Activated effector memory CD4-positive, alpha-beta T cell treated with anti-CD3 and anti-CD28 coated beads, Interleukin-2, amount 50 U/mL, for 16 hours (primary cell): Measurements from ENCODE around the gene UROC1.

Source experiments
- DNase-seq: peaks from one replicate; pipeline ENCODE4 v3.0.0-alpha.2; 2020

UROC1 gene

DNA sequence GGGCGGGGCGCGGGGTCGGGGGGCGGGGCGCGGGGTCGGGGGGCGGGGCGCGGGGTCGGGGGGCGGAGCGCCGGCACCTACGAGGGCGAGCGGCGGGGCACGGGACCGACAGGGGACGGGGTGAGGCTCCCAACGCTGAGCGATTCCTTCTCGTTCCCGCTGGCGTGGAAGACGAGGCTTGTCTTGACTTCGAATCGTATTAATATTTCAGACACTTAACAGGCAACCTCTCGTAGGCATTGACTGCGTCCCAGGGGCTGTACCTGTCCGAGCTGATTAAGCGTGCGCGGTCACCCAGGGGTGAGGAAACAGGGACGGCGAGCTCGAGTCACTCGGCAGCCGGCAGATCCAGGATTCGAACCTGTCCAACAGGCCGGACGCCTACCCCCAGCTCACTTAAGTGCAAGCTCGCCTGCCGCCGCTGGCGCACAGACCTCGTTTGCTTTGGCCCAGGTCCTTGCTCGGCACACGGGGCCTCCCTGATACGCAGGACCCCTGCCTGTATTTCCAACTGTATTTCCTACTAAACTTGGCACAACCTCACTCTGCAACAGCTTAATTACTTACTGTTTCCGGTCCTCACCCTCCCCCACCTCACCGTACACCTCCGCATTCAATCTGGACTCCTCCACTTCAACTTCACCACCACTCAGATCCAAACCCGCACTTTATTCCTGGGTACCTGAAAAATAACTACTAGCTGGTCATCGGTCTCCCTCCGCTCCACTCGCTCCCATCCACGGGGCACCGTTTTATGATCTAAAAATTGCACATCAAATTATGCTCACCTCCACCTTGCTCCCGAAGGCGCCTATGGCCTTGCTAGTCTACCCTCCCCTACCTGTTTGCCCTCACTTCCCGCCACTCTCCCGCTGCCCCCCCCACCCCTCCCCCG lies 41.2 kb downstream of the UROC1 start:
- DNase-seq, result no peak

DNA sequence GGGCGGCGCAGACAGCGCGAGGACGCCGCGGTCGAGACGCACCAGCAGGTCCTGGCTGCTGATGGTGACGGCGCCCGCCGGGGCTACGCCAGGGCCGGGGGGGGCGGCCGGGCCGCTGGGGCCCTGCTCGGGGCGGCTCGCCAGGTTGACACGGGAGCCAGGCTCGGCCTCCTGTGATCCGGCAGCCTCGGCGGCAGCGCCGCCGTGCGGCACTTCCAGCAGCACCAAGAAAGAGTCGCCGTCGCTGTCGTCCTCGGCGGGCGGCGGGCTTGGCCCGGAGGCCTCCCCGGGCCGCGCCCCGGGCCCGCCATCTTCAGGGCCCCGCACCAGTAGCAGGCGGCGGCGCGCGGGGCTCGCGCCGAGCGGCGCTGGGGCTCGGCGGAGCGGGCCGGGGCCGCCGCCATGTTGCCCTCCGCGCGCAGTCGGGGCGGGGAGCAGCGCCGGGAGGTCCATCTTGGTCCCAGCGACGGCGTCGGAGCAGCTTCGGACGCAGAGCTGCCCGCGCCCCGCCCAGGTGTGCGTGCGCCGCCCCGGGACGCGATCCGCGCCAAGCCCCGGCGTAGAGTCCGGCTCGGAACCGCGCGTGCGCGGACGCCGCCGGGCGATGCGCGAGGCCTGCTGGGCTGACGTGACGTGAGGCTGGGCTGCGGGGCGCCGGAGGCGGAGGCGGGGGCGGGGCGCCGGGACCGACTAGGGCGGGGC lies 42.0 kb downstream of the UROC1 start, which contains the start of gene ZXDC:
TSS of gene ZXDC (minus strand) at position 479 of the 702 bp plus-strand sequence. CDS start at position 453, 26 bp downstream.
- DNase-seq, result peak; percentile 98

DNA sequence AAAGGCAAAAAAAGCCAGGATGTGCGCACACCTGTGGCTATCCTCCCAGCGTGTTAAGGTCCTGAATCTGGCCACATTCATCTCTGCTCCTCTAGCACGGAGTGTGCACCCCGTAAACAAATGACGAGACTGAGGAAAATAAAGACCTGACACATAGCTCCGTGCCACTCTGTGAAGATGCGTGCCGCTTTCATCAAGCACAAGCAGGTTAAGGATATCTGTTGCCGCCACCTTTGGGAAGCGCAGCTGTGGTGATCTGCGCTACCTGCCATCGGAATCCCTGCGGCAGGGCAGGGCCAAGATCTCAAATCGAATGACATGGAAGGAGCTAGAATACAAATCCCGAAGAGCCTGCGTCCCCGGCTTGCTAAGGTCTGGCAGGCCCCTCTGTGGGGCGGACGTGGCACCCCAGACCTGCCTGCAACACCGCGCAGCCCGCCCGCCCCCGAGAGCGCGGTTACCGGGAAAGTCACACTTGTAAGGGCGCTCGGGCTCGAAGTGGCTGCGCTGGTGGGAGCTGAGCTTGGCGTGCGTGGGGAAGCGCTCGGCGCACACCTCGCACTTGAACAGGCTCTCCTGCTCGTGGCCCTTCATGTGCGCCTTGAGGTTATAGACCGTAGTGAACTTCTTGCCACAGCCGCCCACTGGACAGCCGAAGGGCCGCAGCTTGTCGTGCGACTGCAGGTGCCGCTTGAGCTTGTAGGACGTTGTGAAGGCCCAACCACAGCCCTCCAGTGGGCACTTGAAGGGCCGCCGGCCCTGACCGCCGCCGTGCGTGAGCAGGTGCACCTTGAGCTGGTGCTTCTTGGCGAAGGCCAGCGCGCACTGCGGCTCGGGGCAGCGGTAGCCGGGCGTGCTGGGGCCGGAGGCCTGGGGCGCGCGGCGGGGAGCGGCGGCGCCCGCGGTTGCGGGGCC lies 42.8 kb downstream of the UROC1 start:
- DNase-seq, result peak; percentile 77

DNA sequence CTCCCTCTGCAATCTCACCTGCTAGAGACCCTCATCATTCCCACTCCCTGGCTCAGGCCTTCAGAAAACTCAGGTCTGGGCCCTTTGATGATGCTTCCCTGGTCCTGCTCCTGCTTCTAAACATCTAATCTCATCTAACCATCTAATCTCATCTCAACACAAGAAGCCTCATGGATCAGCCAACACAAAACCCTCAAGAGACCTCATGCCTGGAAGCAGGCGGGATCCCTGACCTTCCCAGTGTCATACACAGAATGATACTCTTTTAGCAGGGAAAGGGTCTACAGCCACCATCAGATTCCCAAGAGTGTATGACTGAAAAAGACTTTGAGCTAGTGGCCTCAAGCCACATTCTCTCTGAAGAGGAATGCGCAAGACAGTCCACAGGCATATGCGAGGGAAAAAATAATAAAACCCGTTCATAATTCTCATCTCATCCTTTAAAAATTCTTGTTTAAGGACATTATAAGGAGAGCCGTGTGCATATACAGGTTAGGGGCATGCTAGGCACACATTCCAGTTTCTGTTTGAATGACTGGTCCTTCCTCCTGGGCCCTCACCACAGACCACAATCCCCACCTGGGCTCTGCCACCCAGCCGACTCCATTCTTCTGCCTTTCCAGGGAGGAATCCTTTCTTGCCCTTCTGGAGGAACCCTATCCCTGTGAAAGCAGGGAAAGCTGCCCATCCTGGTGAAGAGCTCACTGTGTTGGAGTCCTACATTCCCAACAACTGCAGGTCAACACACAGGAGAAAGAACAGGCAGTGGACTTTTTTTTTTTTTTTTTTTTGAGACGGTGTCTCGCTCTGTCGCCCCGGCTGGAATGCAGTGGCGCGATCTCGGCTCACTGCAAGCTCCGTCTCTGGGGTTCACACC lies 44.0 kb downstream of the UROC1 start:
- DNase-seq, result peak; percentile 54

DNA sequence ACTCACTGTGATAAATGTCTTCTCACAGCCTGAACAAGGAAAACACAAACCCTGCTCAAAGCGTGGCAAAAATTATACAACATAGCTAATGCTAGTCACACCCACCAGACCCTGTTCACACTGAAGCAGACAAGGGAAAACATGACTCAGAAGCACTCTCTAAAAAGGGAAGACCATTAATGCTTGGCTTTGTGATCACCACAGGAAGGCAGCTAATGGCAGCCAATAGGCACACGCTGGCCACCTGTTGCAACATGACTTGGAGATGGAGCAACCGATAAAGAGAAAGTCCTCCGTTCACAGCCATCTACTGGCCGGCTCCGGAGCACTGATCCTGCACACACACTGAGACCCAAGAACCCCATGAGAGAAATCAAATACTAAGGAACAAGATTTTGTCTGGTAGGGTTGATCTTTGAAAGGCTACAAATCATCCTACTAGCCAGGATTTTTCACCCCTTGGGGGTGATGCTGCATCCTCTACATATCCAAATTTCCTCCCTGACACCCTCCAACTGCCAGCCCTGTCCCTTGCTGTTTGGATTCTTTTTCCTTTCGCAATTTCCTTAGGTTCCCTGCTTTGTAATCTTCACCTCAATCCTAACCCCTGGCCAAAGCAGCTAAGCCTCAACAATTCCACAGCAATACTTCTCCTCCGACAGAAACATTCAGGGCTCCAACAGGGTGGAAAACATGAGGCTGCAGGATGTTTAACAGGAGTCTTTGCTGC lies 45.1 kb downstream of the UROC1 start:
- peak; percentile 50 for DNase-seq

DNA sequence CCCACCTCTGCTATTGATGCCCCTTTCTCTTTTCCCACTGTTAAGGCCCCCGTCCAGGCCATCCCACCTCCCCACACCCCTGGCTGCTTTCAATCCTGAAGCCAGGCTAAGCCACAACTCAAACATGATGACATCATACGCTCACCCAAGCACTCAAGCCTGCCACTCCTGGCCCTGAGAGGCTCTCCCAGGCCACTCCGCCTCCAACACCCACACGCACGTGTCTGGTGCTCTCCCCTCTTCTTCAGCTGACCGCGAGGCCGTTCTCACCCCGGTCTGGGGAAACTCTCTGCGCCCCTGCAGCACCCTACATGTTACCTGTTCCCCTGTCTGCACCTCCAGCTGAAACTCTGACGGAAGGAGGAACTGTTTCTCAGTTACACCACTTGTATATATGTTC lies 48.1 kb downstream of the UROC1 start:
- DNase-seq, result peak; percentile 54

DNA sequence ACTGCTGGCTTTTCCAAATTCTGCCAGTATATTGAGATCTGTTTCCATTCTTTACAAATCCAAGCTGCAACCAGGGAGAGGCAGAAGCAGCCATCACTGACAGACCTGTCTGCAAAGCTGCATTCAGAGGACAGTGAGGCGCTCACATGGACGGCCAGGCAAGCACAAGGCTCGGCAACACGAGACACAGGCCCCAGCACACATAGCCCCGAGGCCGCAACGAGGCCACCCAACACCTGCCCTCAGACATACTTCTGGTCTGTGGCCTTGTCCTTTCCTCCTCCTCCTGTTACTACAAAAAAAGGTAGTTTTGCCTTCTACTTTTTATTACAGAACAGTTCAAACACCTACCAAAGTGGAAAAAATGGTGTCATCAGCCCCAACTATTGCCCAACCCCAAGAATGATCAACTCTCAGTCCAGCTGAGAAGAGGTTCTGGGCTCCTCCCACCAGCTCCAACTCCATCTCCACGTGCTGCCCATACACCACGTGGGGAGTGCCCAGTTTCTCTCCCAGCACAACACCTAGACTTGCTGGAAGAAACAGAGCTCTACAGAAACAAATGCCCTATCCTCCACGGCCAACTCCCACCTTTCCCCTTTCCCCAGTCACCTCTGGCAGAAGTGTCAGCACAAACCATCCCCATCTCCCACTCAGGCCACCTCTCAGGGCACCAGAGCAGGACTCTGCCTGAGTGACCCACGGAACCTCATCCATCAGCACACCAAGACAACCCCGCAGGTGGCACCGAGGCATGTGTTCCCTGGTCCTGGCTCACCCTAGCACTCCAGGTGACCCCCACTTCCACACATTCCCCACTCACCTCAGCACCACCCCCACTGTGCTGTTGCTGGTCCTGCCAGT lies 49.3 kb downstream of the UROC1 start:
- DNase-seq, result peak; percentile 53

DNA sequence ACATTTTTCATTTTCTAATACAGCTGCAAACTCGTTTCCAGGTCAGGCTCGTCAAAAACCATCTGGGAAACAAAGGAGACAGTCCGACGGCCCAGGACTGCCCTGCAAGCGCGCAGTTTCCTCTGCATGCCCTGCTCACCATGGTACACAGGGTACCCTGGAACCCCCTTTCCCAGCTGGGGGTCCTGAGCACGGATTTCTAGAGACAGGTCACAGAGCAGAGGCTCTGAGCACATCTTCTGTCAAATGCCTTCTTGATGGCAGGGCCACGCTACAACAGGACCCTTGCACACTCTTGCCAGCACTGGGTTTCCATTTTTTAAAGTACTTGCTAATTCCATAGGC lies 50.0 kb downstream of the UROC1 start:
- peak; percentile 57 for DNase-seq

DNA sequence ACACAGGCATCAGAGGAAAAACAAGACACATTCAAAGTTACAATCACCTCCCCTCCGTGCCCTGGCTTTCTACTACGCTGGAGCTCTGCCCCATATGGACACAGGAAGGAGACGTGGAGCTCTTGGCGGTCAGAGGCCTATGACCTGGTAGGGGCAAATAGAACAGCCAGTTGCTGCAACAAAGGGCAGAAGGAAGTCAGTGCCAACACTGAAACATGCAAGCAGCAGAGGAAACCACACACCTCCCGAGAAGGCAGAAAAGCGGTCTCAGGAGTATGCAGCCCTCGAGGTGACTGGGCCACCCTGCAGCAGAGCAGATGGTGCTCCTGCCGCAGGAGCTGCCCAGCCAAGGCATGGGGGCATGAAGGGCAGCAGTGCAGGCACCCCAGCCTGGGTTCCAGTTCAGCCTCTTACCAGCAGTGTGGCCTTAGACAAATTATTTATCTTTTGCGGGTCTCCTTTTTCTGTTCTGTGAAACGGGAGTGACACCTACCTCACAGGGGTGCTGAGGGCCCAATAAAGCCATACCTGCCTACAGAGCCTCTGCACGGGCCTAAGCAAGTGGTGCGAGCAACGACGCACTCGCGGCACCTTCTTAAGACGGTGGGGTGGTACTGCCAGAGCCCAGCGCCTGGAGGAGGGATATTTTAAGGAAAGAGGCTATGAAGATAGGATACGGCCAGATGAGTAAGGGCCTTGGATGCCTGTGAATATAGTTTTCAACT lies 50.5 kb downstream of the UROC1 start:
- no peak for DNase-seq

DNA sequence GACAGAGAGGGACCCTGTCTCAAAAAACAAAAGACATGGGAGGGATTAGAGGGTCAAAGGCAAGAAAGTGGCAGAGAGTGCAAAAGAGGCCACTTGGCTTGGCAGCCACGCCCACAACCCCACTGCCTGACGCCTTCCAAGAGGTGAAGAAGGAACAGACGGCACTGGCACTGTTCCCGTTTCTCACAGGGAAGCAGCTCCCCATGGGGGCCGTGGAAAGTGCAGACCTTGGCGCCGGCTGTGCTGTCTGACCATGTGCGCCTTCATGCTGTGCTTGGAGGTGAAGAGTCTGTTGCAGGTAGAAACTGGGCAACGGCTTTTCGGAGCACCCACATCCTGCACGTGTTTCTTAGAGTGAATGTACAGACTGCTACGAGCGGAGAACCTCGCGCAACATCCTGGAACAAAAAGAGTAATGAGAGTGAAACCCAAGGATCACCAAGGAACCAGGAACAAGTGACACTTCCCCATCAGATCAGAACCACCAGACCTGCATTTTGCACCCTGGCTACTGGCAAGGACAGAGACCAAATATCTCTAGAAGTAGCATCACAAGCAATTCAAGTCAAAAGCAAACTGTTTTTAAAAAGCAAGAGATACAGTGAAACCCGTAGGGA lies 51.5 kb downstream of the UROC1 start:
- DNase-seq, result no peak

DNA sequence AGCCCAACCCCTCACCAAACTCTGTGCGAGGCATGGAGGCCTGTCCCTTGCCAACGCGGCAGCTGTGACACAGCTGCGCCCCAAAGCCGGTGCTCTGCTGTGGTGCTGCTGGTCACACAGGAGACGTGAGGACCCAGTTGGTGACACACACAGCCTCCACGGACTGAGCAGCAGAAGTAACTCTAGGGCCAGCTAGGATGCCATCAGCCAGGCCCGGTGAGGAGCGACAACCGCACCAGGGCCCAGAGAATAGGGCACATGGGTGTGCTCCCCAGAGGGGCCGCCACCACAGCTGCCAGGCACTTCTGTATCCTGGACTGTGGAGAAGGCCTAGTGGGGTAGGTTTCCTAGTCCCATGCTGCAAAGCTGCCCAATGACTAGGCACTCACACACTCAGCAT lies 52.6 kb downstream of the UROC1 start:
- no peak for DNase-seq

DNA sequence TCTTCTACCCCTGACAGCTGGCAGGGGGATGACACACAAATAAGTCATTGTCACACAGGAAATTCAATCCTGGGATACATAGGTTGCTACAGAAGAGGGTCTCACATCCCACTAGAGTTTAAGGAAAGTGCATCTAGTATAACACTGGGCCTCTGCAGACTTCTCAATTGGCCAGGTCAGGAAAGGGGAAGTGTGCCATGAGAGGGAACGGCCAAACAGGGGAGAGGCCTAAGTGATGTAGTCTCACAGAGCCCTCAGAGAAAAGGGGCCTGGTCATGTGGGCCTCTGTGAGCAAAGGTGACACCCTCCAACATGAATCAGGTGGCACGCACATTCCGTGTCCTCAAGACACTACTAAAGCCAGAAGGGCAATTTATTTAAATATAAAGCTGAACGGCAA lies 53.1 kb downstream of the UROC1 start:
- DNase-seq, result no peak

DNA sequence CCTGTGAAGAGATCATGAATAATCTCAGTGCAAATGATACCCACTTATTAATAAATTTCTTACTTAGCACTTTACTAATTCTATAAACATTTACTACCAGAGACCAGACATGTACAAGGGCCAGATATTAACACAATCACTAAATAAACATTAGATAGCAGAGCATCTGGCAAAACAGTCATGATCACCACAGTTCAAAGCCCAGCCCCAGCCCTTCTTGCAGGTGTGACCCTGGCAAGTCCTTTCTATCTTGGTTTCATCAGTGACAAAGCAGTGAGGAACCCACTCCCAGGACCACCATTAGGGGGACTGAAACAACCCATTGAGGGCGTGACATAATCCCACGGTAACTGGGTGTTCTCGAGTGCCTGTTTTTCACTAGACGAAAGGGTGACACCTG lies 53.5 kb downstream of the UROC1 start:
- DNase-seq, result no peak

DNA sequence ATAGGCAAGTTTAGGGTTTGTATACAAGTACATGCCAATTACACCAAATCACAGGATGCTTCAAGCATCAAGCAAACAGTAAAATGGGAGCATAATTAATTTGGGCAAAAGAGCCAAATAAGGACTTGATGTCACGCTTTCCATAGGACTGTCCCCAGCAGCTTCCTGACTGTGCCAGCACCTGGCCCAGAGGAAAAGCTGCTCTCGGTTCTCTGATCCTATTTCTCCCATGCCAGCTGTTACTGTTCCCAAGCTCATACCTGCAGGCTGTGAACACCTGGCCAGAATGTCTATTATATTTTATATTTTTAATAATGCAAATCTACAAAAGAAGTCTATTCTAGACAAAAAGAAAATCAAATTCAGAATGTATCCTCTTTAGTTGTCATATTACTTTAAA lies 54.1 kb downstream of the UROC1 start:
- DNase-seq, result no peak

DNA sequence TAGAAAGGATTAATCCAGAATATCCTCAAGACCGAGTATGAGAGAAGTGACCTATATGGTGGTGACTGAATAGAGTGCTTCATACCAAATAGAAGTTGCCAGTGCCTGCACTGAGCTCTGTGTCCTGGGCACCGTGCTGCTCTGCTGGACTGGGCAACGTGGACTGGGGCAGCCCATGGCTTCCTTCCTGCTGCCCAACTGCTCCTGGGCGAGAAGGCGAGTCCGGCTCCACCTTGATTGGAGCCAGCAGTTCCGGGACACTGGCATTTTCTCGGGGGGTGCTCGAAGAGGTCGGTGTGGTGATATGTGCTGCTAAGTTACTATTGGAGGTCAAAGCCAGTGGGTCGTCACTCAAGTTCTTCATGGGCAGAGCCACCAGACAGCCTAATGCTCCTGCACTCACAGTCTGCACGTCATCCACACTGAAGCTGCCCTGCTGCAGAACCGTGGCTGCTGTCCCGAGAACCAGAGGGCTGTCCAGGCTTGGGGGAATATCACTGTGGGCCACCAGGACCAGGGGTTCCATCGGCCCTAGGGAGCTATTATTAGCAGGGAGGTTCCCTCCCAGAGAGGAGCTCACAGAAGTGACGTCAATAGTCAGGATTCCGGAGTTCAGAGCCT lies 56.0 kb downstream of the UROC1 start:
- DNase-seq, result no peak

DNA sequence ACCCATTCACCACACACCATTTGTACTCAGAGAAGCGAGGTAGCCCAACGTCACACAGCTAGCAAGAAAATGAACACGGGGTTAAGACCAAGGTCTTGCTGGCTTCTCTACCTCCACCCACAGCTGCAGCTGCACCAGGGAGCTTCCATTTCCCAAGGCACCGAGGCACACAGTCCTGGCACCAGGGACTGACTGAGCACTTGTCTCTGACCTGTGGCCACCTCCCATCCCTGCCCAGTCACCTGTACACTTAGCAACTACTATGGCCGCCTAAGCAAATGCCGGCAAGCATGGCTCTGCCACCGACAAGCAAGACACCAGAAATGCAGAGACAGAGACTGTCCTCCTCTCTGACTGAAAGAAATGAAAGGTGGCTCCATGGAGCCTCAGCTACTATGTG lies 57.2 kb downstream of the UROC1 start:
- DNase-seq, result no peak

DNA sequence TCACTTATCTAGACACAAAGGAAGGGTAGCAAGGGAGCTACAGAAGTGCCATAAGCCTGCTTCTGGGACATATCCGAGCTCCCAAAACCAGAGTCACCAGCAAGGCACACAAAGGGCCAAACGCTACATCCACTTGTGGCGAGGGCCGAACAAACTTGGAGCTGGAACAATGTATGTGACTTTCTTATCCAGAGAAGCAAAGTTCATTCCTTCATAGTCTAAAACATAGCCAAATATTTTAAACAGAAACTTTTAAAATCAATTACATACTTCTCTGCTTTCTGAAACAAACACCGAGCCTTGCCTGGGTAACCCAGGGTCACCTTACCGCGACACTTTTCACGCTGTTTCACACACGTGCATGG lies 57.8 kb downstream of the UROC1 start:
- DNase-seq, result no peak

DNA sequence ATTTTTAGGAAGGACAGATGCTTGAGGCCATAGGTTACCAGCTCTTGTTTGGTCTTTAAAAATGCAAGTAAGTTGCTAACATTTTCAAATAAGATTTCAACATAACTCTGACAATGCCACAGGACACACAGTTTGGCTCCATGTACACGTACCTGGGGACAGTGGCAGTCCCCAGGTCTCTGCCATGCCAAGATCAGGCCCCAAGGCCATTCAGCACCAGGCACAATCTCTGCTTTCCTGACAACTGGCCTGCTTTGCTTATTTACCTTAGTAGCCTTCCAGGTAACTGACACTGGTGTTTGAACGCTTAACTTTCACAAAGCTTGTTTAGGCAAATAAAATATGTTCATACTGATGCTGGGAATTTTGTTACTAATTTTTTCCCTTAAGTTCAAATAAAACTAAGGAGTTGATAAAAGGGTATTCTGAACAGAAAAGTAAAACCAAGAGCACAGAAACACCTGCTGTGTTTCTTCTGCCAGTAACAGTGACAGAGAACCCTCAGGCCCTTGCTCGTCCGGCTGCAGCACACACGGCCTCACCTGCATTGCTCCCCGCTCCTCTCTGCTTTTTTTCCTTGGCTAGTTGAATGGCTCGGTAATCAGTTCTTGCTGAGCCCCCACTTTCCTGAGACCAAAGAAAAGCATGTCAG lies 58.3 kb downstream of the UROC1 start:
- DNase-seq, result no peak
